Measurements from ENCODE around the gene BOD1L1.

GRCh38 chr4:13641084-13641483, 13.6 kb upstream of the BOD1L1 start:
- TF ChIP-seq POLR2AphosphoS5 (IDR thresholded peaks at IDR 0.05) = no peak
- TF ChIP-seq CTCF (IDR thresholded peaks at IDR 0.05) = no peak
- TF ChIP-seq POLR2A (IDR thresholded peaks at IDR 0.05) = no peak

Measured in upper lobe of left lung (tissue), 4 donors.